Lower leg skin (tissue), 4 donors: ENCODE results near the gene TAS2R46. TPM values are rescaled to one million over a fixed set of nuclear protein-coding genes. Genes with fewer than 3 reads are reported as not detected.
"Not testable (repeated sequence)": the region's sequence is repeated elsewhere in the genome, so short reads cannot be mapped to it uniquely, and the experiment has no call there.

Experiments used
- DNase-seq, 2 donors: peaks; one replicate each; pipeline ENCODE4 v3.0.0-alpha.2; 2019; ENCODE audit warnings: low spot score in 2 of 2
- H3K4me3 ChIP-seq: fragments of 200-600 bp; sonication (generic); 2 replicates; pipeline ENCODE4 v1.5.1; 2017; ENCODE audit warnings: mild to moderate bottlenecking, low read depth; ENCODE audit not compliant: poor library complexity, severe bottlenecking
- CTCF ChIP-seq, 3 donors: fragments of 450-650 bp; IDR thresholded peaks; one replicate each; pipeline ENCODE4 v1.5.1; 2016; ENCODE audit warnings: antibody characterized with exemption in 3 of 3, mild to moderate bottlenecking in 3 of 3, moderate library complexity in 2 of 3
- POLR2A ChIP-seq, 2 donors: fragments of 450-650 bp; IDR thresholded peaks; one replicate each; pipeline ENCODE4 v1.6.1; 2016 to 2017; ENCODE audit warnings: antibody characterized with exemption in 2 of 2, mild to moderate bottlenecking in 1 of 2, moderate library complexity in 1 of 2
- WGBS, 2 donors: methylation state at CpG; one replicate each; pipeline ENCODE4 v1.1.5; 2018; 5-methylcytosine and 5-hydroxymethylcytosine counted together
- intact Hi-C: fragments of 100-400 bp; cut with DNase I; formaldehyde crosslinking; loops from one replicate; pipeline ENCODE4 v1.15.0; 2023; ENCODE audit warnings: low total_unique reads
- total RNA-seq, 4 donors: library from RNA; depleted of rRNA; stranded (reverse); fragments of >200 nt; gene quantifications; one replicate each; pipeline ENCODE4 v1.1.0, GENCODE V29; 2016

Gene TAS2R46
- total RNA-seq, 4 donors from 2014 or later, result 0.57 to 1.1 (median 0.68) TPM; not detected in 1

- H3K4me3 ChIP-seq, result no peak overlapping the region
- 91% methylated on average over 2 of the region's 2 CpGs for WGBS, 2 donors
- intact Hi-C loops, result no loop called here
- TF ChIP-seq CTCF (IDR thresholded peaks at IDR 0.05) (no peak), POLR2A (IDR thresholded peaks at IDR 0.05) (no peak)
- DNase-seq, result no peak
These were observed 6.8 kb downstream of the TAS2R46 start for GRCh38 chr12:11055306-11055705.

DNA sequence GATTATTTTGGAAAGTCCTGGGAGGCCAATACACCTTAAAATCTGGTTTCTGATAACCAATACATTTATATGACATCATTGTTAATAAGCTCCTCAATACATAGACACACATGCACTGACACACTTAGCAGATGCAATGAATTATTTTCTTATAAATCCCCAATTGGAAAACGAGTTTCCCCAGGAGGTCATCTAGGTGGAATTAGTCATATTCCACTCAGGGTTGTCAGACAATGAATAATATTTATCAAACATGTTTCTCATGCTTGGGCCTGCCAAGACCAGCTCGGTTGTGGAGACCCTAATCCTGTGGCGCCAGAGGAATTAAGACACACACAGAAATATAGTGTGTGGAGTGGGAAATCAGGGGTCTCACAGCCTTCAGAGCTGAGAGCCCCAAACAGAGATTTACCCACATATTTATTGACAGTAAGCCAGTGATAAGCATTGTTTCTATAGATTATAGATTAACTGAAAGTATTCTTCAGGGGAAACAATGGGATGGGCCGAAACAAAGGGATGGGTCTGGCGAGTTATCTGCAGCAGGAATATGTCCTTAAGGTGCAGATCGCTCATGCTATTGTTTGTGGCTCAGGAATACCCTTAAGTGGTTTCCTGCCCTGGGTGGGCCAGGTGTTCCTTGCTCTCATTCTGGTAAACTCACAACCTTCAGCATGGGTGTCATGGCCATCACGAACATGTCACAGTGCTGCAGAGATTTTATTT, 12.1 kb downstream of the TAS2R46 start:
- intact Hi-C loops, DNase-seq, H3K4me3 ChIP-seq: not testable (repeated sequence)
- WGBS, 2 donors, result 97 to 98% methylated on average over 7 of the region's 7 CpGs

DNA sequence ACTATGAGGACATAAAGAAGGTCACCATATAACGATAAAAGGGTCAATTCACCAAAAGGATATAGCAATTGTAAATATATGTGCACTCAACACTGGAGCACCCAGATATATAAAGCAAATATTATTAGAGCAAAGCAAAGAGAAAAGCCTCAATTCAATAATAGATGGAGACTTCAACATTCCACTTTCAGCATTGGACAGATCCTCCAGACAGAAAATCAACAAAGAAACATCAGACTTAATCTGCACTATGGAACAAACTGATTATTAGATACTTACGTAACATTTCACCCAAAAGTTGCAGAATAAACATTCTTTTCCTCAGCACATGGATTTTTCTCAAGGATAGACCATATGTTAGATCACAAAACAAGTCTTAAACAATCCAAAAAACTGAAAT, 20.7 kb downstream of the TAS2R46 start:
- intact Hi-C loops, result not testable (repeated sequence)
- 96 to 97% methylated on average over 2 of the region's 2 CpGs for WGBS, 2 donors

DNA sequence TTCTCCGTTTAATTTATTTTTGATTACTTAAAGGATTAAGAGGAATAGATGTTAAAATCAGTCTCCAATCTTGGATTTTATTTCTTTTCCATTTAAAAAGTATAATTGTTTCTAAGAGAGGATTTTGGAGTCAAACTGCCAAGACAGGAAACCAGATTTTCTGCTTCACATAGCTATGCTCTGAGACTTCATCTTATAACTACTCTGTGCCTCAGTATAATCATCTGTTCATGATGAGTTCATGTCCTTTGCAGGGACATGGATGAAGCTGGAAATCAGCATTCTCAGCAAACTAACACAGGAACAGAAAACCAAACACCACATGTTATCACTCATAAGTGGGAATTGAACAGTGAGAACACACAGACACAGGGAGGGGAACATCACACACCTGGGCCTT, 21.9 kb downstream of the TAS2R46 start:
- no peak for TF ChIP-seq POLR2A (IDR thresholded peaks at IDR 0.05)
- DNase-seq, result no peak
- intact Hi-C loops, result no loop called here
- WGBS, 2 donors, result 68 to 77% methylated on average over 1 of the region's 1 CpG
- H3K4me3 ChIP-seq, result no peak overlapping the region

More for the DNA sequence above, 20.7 kb downstream of the TAS2R46 start:
- not testable (repeated sequence) for H3K4me3 ChIP-seq, DNase-seq

- intact Hi-C loops, result no loop called here
- H3K4me3 ChIP-seq, result no peak overlapping the region
- TF ChIP-seq CTCF (IDR thresholded peaks at IDR 0.05) (no peak), POLR2A (IDR thresholded peaks at IDR 0.05) (no peak)
- no peak for DNase-seq
- WGBS, 2 donors, result 52 to 69% methylated on average over 3 of the region's 3 CpGs
These were observed 22.9 kb downstream of the TAS2R46 start for GRCh38 chr12:11039171-11039570.

GRCh38 chr12:11033959-11034358, 28.1 kb downstream of the TAS2R46 start:
- intact Hi-C loops, H3K4me3 ChIP-seq, DNase-seq: not testable (repeated sequence)
- 96 to 100% methylated on average over 1 of the region's 3 CpGs for WGBS, 2 donors

DNA sequence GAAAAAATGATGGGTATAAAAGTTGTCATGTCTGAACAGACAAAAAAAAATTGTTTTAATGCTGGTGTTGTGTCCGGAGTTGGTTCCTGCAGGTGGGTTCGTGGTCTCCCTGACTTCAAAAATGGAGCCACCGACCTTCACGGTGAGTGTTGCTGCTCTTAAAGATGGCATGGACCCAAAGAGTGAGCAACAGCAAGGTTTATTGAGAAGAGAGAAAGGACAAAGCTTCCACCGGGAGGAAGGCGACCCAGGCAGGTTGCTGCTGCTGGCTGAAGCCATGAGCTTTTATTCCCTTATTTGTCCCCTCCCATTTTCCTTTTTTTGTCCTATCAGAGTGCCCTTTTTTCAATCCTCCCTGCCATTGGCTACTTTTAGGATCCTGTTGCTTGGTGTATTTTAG, 30.8 kb downstream of the TAS2R46 start, which contains the start of gene TAS2R31:
Gene TAS2R31, minus strand, starts transcription at position 101 of the 400 bp plus-strand sequence. Its CDS starts 72 bp downstream, at position 29.
- 94 to 95% methylated on average over 6 of the region's 6 CpGs for WGBS, 2 donors
- intact Hi-C loops, result no loop called here
- no peak for DNase-seq

More for the DNA sequence above, 30.8 kb downstream of the TAS2R46 start, which contains the start of gene TAS2R31:
- TF ChIP-seq POLR2A (IDR thresholded peaks at IDR 0.05) (no peak), CTCF (IDR thresholded peaks at IDR 0.05) (no peak)
- no peak within 1 kb of the TSS for H3K4me3 ChIP-seq
